Fibroblast of lung (primary cell): ENCODE data around the gene SORL1-AS1.

Experiments used
- DNase-seq, 2 donors: peaks; one replicate each; pipeline versions ENCODE4 v3.0.0 to v3.0.0-alpha.2; 2010; ENCODE audit warnings: low read depth in 2 of 2
- H2AFZ ChIP-seq: 2 replicates; pipeline ENCODE4 v1.5.1; 2012; ENCODE audit warnings: low read length, control low read depth, inconsistent platforms
- H3K27ac ChIP-seq: 2 replicates; pipeline ENCODE4 v1.5.1; 2011; ENCODE audit warnings: low read length, control low read depth; ENCODE audit not compliant: insufficient read depth
- H3K27me3 ChIP-seq: 2 replicates; pipeline ENCODE4 v1.5.1; 2011; ENCODE audit warnings: mild to moderate bottlenecking, low read length; ENCODE audit not compliant: control insufficient read depth, insufficient read depth
- H3K36me3 ChIP-seq: 2 replicates; pipeline ENCODE4 v1.5.1; 2011; ENCODE audit warnings: low read length; ENCODE audit not compliant: control insufficient read depth, insufficient read depth
- H3K4me1 ChIP-seq: 2 replicates; pipeline ENCODE4 v1.5.1; 2011; ENCODE audit warnings: low read length; ENCODE audit not compliant: control insufficient read depth, insufficient read depth; ENCODE audit errors: extremely low read depth
- H3K4me2 ChIP-seq: 2 replicates; pipeline ENCODE4 v1.5.1; 2011; ENCODE audit warnings: low read length, control low read depth; ENCODE audit not compliant: insufficient read depth; ENCODE audit errors: extremely low read depth
- H3K4me3 ChIP-seq, 4 experiments: fragments of 200-600 bp in 1 of 4; sonication (generic) in 1 of 4; replicated peaks in 1 of 4; 2 replicates each; pipeline ENCODE4 v1.5.1; 2011 to 2016; ENCODE audit warnings: low read length in 4 of 4, low read depth in 3 of 4, mild to moderate bottlenecking in 3 of 4, control low read depth in 2 of 4, inconsistent platforms in 1 of 4, mixed read lengths in 1 of 4; ENCODE audit not compliant: insufficient read depth in 1 of 4; ENCODE audit errors: control extremely low read depth in 1 of 4
- H3K79me2 ChIP-seq: 2 replicates; pipeline ENCODE4 v1.5.1; 2012; ENCODE audit warnings: mild to moderate bottlenecking, low read length, inconsistent platforms; ENCODE audit not compliant: control insufficient read depth, insufficient read depth
- H3K9ac ChIP-seq: 2 replicates; pipeline ENCODE4 v1.5.1; 2011; ENCODE audit warnings: mild to moderate bottlenecking, low read length, control low read depth; ENCODE audit not compliant: insufficient read depth
- H3K9me3 ChIP-seq: 2 replicates; pipeline ENCODE4 v1.5.1; 2012; ENCODE audit warnings: low read depth, low read length; ENCODE audit not compliant: control insufficient read depth, insufficient read depth
- H4K20me1 ChIP-seq: 2 replicates; pipeline ENCODE4 v1.5.1; 2011; ENCODE audit warnings: low read length; ENCODE audit not compliant: control insufficient read depth, insufficient read depth; ENCODE audit errors: extremely low read depth
- EZH2 ChIP-seq: IDR thresholded peaks from 2 replicates; pipeline ENCODE4 v1.5.1; 2012; ENCODE audit warnings: low read length, control low read depth, mild to moderate bottlenecking; ENCODE audit errors: missing control alignments
- TF ChIP-seq, protein P1 (sequence below), 2 donors: IDR thresholded peaks in 1 of 2; conservative IDR thresholded peaks in 1 of 2; 1 replicate in 1 of 2; 2 replicates in 1 of 2; pipeline ENCODE4 v1.5.1; 2011 to 2012; ENCODE audit warnings: low read length in 2 of 2, control low read depth in 1 of 2, inconsistent platforms in 1 of 2, low read depth in 1 of 2, mild to moderate bottlenecking in 1 of 2

Gene SORL1-AS1

DNA sequence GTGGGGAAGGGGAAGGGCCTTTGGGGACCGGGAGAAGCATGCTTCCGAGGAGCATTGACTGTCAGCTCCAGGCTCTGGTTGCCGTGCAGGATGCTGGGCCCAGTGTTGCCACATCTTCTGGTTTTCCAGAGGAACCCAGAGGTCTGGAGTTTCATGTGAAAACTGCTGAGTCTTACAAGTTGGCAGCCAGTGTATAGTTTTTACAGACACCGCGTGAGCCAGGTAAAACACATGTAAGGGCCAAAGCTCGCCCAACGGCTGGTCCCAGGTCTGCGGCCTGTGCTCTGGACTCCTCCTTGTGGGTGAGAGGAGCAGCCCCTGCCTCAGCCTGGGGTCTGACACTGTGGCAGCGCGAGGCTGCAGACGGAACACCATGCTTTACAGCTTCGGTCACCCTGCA, 18.4 kb upstream of the SORL1-AS1 start:
- Histone ChIP-seq H3K9me3 (no peaks in the 10 kb centered on the region), H3K79me2 (no peaks in the 10 kb centered on the region), H3K36me3 (no peaks in the 10 kb centered on the region), H3K27me3 (no peaks in the 10 kb centered on the region), H3K4me2 (no peak overlapping the region), H3K9ac (no peak overlapping the region), H3K4me1 (peaks cover 5% of the 10 kb centered on the region), H3K27ac (no peak overlapping the region), H4K20me1 (no peaks in the 10 kb centered on the region), H3K4me3 (no peak overlapping the region), H2AFZ (no peak overlapping the region)
- no peak for DNase-seq
- TF ChIP-seq EZH2: no peak
- TF ChIP-seq, protein P1, sequence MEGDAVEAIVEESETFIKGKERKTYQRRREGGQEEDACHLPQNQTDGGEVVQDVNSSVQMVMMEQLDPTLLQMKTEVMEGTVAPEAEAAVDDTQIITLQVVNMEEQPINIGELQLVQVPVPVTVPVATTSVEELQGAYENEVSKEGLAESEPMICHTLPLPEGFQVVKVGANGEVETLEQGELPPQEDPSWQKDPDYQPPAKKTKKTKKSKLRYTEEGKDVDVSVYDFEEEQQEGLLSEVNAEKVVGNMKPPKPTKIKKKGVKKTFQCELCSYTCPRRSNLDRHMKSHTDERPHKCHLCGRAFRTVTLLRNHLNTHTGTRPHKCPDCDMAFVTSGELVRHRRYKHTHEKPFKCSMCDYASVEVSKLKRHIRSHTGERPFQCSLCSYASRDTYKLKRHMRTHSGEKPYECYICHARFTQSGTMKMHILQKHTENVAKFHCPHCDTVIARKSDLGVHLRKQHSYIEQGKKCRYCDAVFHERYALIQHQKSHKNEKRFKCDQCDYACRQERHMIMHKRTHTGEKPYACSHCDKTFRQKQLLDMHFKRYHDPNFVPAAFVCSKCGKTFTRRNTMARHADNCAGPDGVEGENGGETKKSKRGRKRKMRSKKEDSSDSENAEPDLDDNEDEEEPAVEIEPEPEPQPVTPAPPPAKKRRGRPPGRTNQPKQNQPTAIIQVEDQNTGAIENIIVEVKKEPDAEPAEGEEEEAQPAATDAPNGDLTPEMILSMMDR (conservative IDR thresholded peaks at IDR 0.05 in 1 of 2, IDR thresholded peaks at IDR 0.05 in 1 of 2; ENCODE audit: low read depth in 1 of 2, low read length in 2 of 2): no peak

DNA sequence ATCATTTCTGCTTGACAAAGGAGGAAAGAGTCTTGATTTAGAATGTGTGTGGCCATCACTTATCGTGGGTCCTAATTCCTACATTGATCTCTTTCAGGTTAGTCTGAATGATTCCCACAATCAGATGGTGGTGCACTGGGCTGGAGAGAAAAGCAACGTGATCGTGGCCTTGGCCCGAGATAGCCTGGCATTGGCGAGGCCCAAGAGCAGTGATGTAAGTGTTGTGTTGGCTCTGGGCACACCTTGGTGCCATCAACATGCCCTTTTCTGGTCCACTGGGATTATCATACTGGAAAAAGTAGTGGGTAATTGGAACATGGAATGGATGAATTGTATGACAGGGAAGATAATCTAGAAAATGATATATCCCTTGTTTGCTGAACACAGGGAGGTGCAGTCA, 17.1 kb upstream of the SORL1-AS1 start:
- Histone ChIP-seq H3K9me3 (no peaks in the 10 kb centered on the region), H3K27ac (no peak overlapping the region), H2AFZ (no peak overlapping the region), H3K4me3 (no peak overlapping the region), H3K4me1 (peaks cover 12% of the 10 kb centered on the region), H3K79me2 (no peaks in the 10 kb centered on the region), H3K9ac (no peak overlapping the region), H3K36me3 (no peaks in the 10 kb centered on the region), H3K4me2 (no peak overlapping the region), H4K20me1 (no peaks in the 10 kb centered on the region), H3K27me3 (no peaks in the 10 kb centered on the region)
- TF ChIP-seq, protein P1 (conservative IDR thresholded peaks at IDR 0.05 in 1 of 2, IDR thresholded peaks at IDR 0.05 in 1 of 2; ENCODE audit: low read depth in 1 of 2, low read length in 2 of 2): no peak
- TF ChIP-seq EZH2: no peak
- DNase-seq: no peak

DNA sequence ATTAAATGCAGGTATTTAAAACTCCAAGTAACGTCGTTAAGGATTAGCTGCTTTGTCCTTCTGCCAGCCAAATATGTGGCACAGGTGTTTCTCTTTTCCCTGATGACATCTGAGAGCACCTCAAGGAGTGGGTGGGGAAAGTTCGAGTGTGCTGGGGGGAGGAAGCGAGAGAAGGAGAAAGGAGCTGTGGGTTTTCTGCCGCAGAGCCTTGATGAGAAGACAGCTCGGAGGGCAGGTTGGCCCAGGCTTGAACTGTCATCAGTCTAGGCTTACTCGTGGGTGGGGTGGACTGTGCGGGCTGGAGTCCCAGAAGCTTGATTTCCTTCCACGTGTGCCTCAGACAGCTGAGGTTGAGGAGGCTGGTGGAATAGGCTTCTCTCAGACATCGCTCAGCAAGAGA, 15.2 kb upstream of the SORL1-AS1 start:
- no peaks in the 10 kb centered on the region for H3K36me3 ChIP-seq
- no peak overlapping the region for H3K27ac ChIP-seq
- H3K9ac ChIP-seq: no peak overlapping the region
- H3K4me1 ChIP-seq: peaks cover 19% of the 10 kb centered on the region
- H3K79me2 ChIP-seq: no peaks in the 10 kb centered on the region
- no peak for TF ChIP-seq EZH2
- TF ChIP-seq, protein P1 (conservative IDR thresholded peaks at IDR 0.05 in 1 of 2, IDR thresholded peaks at IDR 0.05 in 1 of 2; ENCODE audit: low read depth in 1 of 2, low read length in 2 of 2): no peak
- no peak overlapping the region for H3K4me3 ChIP-seq
- no peak overlapping the region for H2AFZ ChIP-seq
- no peak overlapping the region for H3K4me2 ChIP-seq
- no peaks in the 10 kb centered on the region for H3K9me3 ChIP-seq
- H4K20me1 ChIP-seq: no peaks in the 10 kb centered on the region
- DNase-seq: peak in 1 of 2 donors; percentile 30
- no peaks in the 10 kb centered on the region for H3K27me3 ChIP-seq
